HG03469 (cell line): ENCODE data around the gene CXorf49.
"Not testable (repeated sequence)": the region's sequence is repeated elsewhere in the genome, so short reads cannot be mapped to it uniquely, and the experiment has no call there.

Experiments used
- ATAC-seq: cut with Tn5 transposase; IDR thresholded peaks from one replicate; pipeline ENCODE4 v1.9.1; 2021; ENCODE audit warnings: mild to moderate bottlenecking, moderate library complexity, moderate number of reproducible peaks; ENCODE audit not compliant: unreplicated experiment

CXorf49 gene

GRCh38 chrX:71675636-71676035 lies 42.4 kb downstream of the CXorf49 start:
- not testable (repeated sequence) for ATAC-seq

GRCh38 chrX:71671938-71672337 lies 46.1 kb downstream of the CXorf49 start:
- no peak for ATAC-seq

- no peak for ATAC-seq
Observed at GRCh38 chrX:71671043-71671780, 46.9 kb downstream of the CXorf49 start.

GRCh38 chrX:71669947-71670346 lies 48.1 kb downstream of the CXorf49 start:
- not testable (repeated sequence) for ATAC-seq

GRCh38 chrX:71669492-71669891 lies 48.6 kb downstream of the CXorf49 start:
- ATAC-seq, result no peak

- ATAC-seq, result no peak
Observed at GRCh38 chrX:71668248-71668595, 49.9 kb downstream of the CXorf49 start.

GRCh38 chrX:71667328-71668247 lies 50.5 kb downstream of the CXorf49 start, which contains the start of gene LOC101059915:
TSS of gene LOC101059915 (plus strand) at chrX:71667546.
- no peak for ATAC-seq

GRCh38 chrX:71666240-71667223 lies 51.6 kb downstream of the CXorf49 start:
- no peak for ATAC-seq

- no peak for ATAC-seq
Observed at GRCh38 chrX:71665747-71666146, 52.3 kb downstream of the CXorf49 start.

- ATAC-seq, result no peak
Observed at GRCh38 chrX:71664889-71665491, 53.1 kb downstream of the CXorf49 start.
